GM18508 (cell line): ENCODE measurements around the gene ABHD10.

ENCODE experiments used
- ATAC-seq: cut with Tn5 transposase; IDR thresholded peaks from one replicate; pipeline ENCODE4 v1.9.1; 2021; ENCODE audit warnings: moderate number of reproducible peaks; ENCODE audit not compliant: insufficient read depth, unreplicated experiment

ABHD10 gene

DNA sequence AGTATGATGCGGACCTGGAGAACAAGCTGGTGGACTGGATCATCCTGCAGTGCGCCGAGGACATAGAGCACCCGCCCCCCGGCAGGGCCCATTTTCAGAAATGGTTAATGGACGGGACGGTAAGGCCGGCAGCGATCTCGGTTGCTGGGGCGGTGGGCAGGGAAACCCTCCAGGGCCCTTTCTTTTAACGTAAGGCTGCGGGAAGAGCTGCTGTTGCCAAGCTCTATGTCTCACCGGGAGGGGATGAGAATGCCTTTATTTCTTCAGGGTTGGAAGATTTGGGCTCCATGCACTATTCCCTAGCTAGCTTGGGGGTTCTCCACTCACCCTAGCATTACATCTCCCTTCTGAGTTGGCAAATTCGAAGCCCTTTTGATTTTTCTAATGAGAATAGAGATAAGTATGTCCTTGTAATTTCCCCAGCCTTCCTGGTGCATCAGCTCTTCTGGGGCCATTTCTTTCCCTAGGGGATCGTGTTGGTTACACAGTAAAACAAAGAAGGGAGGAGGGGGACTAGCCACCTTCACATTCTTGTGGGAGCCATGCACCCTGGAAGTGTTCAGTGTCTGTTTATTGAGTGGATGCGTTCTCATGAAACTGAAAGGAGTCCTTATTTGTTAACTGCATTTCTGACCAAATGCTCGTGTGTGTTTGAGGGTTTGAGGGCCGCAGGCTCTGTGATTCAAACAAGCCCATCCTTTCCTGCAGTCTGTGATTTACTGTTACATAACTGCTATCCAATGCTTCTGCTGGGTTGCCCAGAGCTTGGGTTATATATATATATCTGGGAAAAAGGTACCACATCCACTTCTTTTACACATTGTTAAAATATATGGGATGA is 20.9 kb downstream of the ABHD10 start:
- no peak for ATAC-seq

DNA sequence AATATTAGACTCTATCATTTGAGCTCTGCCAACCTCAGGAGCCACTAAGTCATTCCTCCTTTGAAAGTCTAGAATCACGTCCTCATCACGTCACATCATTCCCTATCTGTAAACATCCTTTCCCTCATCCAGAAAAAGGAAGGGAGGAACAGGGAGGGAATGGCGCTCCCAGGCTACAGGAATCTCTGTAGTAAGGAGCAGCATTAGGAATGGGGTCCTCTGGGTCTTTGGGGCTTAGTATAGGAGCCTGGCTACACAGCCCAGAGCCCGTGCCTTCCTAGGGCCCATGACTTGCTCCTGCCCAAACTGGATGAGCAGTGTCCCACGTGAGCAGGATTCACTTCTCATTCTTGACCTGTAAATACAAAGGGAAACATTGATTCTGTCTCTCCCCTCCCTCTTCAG is 21.5 kb downstream of the ABHD10 start:
- no peak for ATAC-seq

DNA sequence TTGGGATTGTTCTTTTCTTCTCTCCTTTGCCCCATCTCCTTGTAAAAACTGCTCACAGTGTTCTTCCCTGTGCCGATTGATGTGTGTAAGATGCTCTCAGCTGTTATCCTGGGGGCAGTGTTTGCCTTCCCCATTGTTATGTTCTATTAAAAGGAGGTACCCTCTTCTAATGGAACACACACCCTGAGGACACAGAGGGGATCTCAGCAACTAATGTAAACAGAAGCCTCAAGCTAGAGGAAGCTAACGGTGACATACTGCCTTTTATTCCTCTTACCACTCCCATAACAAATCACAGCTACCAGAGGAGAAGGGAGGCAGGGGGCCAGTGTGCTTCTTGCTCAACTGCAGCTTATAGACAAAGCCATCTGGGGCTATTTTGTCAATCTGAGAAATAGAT is 22.1 kb downstream of the ABHD10 start:
- ATAC-seq: no peak

DNA sequence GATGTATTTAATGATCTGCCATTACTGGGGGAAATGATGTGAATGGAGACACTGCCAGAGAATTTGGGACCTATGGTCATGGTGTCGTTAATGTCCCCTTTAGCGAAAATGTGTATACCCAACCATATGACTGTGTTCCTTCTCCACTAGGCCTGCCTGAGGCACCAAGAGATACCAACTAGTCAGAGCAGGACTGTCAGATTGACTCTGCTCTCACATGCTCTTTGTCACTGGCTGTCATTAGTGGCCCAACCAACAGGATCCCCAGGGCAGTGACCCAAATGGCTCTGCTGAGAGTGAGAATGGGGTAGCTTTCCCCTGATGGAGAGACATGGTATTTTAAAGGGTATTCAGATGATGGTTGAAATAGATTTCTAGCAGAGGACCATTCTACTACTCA is 22.7 kb downstream of the ABHD10 start:
- ATAC-seq: no peak

DNA sequence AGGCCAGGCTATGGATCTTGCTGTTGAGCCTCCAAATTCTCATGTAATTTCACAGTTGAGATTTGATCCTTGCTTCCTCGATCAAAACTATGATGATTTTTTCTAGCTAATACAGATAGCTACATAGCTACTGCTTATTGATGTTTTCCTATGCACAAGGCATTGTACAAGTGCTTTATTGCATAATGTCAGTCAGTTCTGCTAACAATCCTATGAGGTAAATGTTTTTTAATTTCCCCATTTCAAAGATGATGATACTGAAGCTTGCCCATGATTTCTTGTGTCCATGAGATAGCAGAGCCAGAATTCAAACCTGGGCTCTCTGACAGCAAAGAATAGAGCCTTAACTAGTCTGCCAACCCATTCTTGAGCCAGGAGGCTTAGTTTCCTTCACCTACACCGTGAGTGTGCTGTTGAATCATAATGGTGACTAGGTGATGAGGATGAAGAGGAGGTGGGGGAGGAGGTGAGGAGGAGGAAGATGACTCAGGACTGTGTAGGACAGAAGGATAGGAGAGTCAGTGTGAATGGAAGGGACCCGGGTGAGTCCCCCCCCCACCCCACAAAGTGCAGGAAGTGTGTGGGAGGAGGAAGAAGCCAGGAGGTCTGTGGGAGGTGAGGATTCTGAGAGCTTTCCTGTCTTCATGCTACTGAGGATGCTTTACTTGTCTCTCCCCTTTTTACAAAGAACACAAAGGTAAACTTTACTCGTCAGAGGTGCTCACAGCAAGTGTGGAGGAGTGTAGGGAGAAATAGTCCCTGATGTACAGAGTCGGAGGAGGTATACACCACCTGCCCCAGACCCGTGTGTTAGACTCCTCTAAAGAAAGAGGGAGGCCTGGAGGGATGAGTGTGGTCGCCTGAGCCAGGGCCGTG is 23.5 kb downstream of the ABHD10 start:
- no peak for ATAC-seq

DNA sequence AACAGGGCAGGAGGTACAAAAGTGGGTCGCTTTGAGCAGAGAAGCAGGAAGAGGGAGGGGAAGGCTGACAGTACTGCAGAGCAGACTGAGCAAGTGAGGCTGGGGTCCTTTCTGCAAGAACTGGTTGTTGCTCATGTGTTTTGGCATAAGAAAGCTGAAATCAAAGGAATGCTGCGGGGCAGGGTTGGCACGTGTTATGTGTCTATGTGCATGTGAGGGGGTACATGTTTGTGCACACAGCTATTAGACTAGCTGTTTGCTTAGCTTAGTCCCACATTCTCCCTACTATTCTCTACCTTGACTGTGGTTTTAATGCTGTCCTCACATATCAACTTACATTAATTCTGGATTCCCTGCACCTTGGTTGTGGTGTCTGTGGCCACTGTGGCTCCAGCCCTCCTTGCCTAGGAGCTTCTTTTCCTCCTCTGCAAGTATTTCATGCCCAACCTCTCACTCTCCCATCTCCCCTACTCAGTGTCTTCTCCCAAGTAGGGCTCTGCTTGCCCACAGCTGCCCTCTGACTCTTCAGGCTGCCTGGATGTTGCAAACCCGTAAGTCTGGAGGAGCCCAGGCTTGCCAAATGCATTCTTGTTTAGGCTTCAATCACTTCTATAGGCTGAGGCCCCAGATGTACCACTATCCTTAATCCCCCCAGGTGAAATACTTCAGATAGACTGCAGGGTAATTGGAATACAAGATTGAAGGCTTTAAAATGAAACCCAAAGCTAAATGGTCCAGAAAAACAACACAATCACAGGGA is 24.7 kb downstream of the ABHD10 start:
- no peak for ATAC-seq

DNA sequence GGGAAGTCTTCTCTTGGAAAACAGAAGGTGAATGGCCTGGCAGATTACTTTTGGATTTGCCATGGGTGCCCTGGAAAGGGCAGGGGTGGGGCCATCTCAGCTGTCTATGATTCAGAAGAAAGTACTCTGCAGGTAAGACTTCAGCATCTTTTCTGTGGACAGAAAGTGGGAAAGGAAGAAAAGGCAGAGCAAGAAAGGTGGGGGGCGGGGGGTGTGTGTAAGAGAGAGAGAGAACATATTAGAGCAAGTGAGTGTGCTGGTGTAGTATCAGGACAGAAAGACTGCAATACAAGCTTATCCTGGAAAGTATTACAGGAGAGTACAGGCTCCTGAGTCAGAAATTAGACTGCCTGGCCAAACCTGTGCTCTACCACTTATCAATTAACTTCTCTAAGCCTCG is 25.4 kb downstream of the ABHD10 start:
- ATAC-seq: no peak

DNA sequence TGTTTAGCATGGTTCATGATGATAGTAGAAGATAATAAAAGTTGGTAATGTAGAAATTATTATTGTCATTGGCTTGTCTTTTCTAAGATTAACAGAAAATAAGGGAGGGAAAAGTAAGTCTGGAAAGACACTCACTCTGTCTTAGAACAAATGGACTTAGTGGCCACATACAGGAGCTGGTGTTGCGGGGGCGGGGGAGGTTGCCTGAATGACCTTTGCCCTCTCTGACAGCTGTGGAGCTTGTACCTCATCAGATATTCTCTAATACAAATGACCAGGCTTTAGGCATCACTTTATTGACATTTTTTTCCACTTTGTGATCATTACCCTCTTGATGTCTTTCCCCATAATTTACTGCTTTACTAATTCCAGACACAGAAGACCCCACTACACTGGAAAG is 25.8 kb downstream of the ABHD10 start:
- ATAC-seq: no peak

DNA sequence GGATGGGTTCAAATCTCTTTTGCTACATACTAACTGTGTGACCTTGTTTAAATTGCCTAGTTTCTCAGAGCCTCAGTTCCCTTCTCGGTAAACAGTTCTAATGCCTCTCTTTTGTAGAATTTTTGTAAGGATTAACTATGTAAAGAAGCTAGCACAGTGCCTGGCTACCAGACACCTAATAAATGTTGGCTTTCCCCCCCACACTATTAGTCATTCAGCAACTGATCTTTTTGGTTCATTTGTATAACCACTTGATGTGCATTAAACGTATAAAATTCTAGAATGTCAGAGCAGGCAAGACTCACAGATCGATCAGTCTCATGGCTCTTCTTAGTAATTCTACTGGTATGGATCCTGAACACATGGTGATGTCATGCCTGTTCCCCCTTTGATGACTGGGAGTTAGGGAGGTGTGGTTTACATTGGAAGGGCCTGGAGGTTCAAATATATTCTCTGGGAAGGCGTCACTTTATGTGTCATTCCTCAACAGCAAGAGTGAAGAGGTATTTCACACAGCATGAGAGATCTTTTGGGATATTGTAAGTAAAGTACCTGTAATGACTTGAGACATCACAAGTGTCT is 26.4 kb downstream of the ABHD10 start:
- ATAC-seq: no peak

DNA sequence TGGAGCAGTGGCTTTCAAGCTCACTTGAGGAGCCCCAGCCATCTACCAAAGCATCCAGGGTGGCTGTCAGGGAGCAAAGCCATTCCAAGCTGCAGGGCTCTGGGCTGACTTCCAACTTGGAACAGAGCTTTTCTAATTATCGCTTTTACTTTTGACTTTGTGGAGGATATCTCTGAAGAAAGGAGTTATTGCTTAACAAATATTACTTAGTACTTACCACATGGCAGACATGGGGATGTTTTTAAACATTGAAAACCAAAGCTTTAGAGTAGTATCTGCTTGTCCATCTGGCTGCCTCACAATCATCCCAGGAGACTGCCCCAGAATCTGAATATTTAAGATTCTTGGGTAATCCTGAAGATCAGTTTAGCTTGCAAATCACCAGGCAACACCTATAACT is 28.8 kb downstream of the ABHD10 start:
- ATAC-seq: no peak

DNA sequence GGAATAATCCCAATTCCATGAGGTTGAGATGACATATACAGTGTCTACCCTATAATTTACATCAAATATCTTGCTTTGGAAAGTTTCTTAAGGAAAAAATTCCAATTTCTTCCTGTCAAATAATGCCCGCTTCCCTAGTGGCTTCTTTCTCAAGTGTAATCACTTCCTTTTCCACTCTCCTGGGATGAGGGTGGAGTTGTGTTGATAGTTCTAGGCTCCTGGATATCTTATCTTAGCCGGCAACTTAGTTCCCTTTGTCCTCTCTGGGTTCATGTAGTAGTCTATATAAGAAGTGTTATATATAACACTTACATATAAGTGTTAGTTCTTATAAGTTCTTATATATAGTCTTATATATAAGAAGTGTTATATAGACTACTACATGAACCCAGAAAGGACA is 30.8 kb downstream of the ABHD10 start:
- ATAC-seq: no peak

DNA sequence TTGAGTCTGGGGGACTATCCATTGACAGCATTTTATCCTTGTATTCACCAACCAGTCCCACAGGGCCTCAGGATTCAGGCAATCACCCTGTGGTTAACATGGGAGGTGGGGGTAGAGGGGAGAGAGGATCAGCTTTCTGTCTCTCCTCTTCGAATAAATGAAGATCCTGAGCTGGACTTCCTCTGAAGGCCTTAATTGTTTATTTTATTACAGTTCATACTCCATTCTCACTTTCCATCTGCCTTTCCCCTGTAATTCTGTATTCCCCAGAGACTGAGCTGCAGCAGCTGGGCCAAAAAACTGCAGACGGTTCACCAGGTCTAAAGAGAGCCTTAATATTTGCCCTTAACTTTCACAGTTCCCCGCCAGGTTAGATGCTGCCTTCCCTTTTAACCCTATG is 31.8 kb downstream of the ABHD10 start:
- ATAC-seq: no peak

DNA sequence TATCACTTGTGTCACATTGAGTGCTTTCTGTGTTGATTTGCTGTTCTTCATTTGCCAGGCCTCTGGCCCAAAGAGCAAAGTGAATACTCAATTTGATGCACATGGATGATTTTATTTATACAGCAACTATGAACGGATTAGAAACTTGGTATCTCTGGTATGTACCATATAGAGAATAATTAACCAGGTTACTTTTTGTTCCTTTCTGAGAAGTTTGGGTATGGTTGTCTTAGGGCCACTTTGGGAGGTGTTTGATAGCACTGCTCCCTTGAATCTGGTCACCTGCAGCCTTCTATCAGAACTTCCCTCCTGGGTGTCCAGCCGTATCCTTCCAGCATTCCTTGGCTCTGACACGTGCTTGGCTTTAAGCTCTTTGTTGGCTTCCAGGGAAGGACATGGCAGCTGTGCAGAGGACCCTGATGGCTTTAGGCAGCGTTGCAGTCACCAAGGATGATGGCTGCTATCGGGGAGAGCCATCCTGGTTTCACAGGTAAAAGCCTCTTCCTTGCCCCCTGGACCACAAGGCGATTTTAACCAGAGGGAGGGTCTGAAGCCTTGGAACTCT is 32.6 kb downstream of the ABHD10 start:
- no peak for ATAC-seq

DNA sequence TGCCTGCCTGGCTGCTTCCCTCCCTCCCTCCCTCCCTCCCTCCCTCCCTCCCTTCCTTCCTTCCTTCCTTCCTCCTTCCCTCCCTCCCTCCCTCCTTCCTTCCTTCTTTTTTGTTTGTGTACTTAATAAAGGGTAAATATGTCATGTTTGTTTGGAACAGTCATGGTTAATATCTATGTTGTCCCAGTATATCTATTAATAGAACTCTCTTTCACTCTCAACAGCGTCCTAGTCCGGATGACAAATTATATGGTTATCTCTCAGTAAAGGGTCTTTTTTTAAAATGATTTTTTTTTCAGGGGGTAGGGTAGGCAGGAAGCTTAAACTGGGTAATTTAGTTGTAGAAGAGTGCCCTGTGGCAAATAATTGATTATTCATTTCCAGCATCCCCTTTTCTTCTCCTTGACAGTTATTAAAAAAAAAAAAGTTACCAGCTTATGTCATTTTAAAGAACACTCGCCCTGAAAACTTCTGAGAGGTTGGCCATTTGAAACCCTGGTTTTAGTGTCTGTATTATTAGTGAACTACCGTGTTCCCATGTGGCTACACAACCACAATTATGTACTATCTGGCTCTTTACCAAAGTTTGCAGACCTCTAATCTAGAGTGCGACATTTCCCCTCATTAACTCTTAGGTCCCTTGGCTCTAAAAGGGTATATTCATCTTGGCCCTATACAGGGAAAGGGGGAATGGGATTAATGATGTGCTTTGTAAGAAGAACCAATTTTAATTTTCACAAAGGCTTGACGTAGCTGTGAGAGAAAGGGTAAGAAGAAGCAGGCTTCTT is 33.6 kb downstream of the ABHD10 start:
- no peak for ATAC-seq

DNA sequence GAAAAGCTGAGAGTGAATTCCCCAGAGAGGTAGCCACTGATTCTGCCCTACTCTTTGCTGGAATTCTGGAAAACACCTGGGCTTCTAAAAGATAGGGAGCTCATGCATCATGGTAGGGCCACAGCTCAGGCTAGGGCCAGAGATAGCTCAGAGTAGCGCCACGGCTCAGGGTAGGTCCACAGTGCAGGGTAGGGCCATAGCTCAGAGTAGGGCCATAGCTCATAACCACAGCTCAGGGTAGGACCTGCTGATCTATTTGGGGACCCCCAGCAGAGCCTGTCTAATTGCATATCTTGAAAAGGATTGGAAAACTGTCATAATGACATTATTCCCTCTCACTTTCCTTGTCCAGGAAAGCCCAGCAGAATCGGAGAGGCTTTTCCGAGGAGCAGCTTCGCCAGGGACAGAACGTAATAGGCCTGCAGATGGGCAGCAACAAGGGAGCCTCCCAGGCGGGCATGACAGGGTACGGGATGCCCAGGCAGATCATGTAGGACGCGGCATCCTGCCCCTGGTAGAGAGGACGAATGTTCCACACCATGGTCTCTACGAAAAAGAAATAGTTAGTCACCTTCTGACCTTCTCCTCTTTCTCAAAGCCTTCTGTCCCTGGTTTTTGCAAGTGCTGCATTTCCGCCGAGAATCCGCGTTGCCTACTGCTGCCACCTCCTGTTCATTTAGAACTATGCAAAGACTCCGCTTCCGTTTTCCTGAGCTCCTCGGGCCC is 34.4 kb downstream of the ABHD10 start:
- ATAC-seq: peak; percentile 71

DNA sequence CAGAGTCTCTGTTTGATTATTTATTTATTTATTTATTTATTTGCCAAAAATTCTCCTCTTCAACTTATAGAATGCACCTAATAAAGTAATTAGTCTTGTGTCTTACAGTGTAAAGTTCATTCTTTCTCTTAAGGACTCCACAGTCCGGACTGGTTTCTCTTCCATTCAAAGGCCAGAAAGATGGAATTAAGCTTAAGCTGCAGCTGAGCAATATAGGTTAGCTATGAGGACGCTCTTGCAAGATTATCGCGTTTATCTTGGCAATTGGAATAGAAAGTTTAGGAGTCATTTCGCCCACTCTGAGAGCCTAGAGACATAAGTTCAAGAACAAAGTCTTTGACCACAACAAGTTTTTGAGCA is 34.9 kb downstream of the ABHD10 start:
- ATAC-seq: no peak

DNA sequence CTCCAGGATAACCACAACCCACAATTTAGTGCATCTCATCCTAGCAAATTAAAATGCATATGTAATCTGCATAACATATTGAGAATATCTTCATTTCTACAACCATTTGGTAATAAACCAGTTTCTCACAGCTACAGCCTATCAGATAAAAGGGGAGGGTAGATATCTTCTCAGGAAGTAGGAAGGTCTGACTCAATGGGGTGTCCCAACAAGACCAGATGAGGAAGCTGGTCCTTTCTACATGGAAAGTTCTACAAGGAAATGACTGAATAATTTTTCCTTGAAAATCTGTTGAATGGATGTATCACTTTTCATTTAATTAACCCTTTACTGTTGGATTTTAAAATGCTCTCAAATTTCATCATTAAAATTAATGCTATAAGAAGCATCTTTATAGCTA is 38.3 kb downstream of the ABHD10 start:
- ATAC-seq: no peak

DNA sequence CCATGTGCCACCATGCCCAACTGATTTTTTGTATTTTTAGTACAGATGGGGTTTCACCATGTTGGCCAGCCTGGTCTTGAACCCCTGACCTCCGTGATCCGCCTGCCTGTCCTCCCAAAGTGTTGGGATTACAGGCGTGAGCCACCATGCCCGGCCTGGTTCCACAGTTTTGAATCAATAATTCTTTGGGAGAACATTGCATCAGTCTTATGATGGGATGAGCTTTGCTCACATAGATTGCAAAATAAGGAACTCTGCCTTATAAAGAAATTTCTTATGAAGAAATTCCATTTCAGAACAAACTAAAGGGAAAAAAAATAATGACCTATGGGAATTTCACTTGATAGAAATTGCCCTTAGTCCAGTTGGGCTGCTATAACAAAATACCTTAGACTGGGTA is 39.9 kb downstream of the ABHD10 start:
- ATAC-seq: no peak

DNA sequence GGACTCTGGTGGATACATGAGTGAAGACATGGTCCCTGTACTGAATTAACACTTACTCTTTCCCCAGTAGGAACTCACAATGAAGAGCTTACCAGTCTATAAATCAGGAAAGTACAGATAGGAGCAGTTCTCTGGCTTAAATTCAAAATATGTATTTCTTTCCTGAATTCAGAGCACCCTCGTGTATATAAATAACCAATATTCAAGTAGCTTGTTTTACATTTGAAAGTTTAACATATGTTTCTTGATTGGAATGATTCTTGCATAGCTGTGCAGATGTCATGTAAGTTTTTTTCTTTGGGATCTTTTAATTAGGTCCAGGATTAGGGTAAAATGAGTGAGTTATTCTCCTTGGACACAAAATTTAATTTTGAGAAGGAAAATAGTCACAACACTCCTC is 40.9 kb downstream of the ABHD10 start:
- ATAC-seq: no peak
